SK-N-SH (cell line): ENCODE data around the gene NCF4.

Source experiments
- CTCF ChIP-seq: fragments of 200-600 bp; sonication (generic); IDR thresholded peaks from 2 replicates; pipeline ENCODE4 v1.6.1; 2017; ENCODE audit warnings: antibody characterized with exemption, mild to moderate bottlenecking, moderate library complexity
- SMC3 ChIP-seq: IDR thresholded peaks from 2 replicates; pipeline ENCODE4 v1.6.1; 2012; ENCODE audit warnings: low read depth, low read length, improper control_type of control experiment
- TCF12 ChIP-seq: IDR thresholded peaks from 2 replicates; pipeline ENCODE4 v1.4.0; 2012

DNA sequence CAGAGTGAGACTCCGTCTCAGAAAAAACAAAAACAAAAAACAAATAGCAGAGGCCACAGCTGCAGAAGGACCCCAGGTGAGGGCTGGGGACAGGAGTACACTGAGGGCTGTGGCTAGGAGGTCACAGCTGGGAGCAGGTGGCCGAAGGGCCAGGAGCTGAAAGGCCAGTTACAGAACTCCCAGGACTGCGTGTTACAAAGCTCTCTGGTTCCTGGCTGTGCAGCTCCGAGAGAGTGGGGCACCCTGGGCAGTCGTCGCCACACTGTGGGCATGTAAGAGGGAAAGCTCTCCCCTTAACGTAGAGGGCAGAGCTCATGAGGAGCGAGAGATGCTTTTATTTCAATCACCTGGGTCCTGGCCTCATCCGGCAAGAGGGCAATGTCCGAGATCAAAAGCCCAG is 10.1 kb upstream of the NCF4 start:
- TF ChIP-seq TCF12 (no peak), SMC3 (no peak), CTCF (no peak)
